Astrocyte of the cerebellum (primary cell): Measurements from ENCODE around the gene RGPD3.
"Not testable (repeated sequence)": the region's sequence is repeated elsewhere in the genome, so short reads cannot be mapped to it uniquely, and the experiment has no call there.

Experiments
- DNase-seq: peaks from one replicate; pipeline ENCODE4 v3.0.0-alpha.2; 2011; ENCODE audit warnings: low read depth
- H3K4me3 ChIP-seq: 2 replicates; pipeline ENCODE4 v1.5.1; 2011; ENCODE audit warnings: mild to moderate bottlenecking, low read depth, low read length, moderate library complexity
- in situ Hi-C: cut with HindIII; loops from 2 replicates; pipeline ENCODE4 v1.10.0; 2017; ENCODE audit warnings: low sequenced_read_pairs
- TF ChIP-seq, protein P1 (sequence below): IDR thresholded peaks from 2 replicates; pipeline ENCODE4 v1.5.1; 2012; ENCODE audit warnings: low read length, low read depth, moderate library complexity, mild to moderate bottlenecking; ENCODE audit errors: missing control alignments

RGPD3 gene

GRCh38 chr2:106468107-106468506, at the start of gene RGPD3:
RGPD3 (minus strand) TSS chr2:106468413; CDS start chr2:106468288, 125 bp downstream.
- H3K4me3 ChIP-seq, DNase-seq, in situ Hi-C loops: not testable (repeated sequence)

DNA sequence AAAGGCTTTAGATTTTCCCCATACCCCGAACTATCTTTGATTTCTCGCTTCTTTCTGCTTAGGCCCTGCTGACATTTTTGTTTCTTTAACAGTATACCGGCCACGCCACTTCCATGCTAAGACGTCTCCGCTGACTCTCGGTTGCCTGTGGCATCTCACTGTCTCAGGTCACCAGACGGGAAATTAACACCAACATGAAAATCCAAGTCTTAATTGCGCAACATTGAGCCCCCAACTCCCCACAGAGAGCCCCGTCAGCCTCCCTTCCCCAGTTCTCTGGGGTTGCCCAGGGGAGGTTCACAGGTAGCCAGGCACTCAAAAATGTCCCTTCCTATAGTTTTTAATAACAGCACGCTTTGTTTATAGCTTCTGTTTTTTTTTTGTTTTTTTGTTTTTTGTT, 49.1 kb upstream of the RGPD3 start:
- DNase-seq = no peak
- no peak overlapping the region for H3K4me3 ChIP-seq
- TF ChIP-seq, protein P1, sequence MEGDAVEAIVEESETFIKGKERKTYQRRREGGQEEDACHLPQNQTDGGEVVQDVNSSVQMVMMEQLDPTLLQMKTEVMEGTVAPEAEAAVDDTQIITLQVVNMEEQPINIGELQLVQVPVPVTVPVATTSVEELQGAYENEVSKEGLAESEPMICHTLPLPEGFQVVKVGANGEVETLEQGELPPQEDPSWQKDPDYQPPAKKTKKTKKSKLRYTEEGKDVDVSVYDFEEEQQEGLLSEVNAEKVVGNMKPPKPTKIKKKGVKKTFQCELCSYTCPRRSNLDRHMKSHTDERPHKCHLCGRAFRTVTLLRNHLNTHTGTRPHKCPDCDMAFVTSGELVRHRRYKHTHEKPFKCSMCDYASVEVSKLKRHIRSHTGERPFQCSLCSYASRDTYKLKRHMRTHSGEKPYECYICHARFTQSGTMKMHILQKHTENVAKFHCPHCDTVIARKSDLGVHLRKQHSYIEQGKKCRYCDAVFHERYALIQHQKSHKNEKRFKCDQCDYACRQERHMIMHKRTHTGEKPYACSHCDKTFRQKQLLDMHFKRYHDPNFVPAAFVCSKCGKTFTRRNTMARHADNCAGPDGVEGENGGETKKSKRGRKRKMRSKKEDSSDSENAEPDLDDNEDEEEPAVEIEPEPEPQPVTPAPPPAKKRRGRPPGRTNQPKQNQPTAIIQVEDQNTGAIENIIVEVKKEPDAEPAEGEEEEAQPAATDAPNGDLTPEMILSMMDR = no peak
- in situ Hi-C loops = no loop called here

- no peak for DNase-seq
- in situ Hi-C loops = no loop called here
- TF ChIP-seq, protein P1 = no peak
- H3K4me3 ChIP-seq = no peak overlapping the region
Measured at GRCh38 chr2:106516864-106517263, 48.7 kb upstream of the RGPD3 start.

- H3K4me3 ChIP-seq = no peak overlapping the region
- in situ Hi-C loops = no loop called here
- TF ChIP-seq, protein P1 = no peak
- DNase-seq = no peak
Measured at GRCh38 chr2:106516436-106516835, 48.2 kb upstream of the RGPD3 start.

- in situ Hi-C loops = not testable (repeated sequence)
Measured at GRCh38 chr2:106514827-106515226, 46.6 kb upstream of the RGPD3 start.

DNA sequence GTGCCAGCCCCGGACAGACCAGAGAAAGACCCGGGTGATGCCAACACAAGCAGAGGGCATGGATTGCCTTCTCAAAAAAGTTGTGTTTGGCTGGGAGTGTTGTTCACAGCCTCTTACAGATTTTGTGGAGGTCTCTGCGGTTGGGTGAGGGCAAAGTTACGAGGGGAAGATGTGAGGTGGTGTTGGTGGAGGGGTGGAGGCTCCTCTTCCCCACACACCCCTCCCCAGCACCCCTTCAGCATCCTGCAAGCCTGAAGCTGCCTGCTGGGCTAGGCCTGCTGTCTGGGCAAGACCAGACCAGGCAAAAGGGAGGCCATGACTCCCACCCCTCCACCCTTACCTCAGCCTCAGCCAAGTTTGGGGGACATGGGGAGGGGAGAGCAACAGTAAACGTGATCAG, 45.2 kb upstream of the RGPD3 start:
- in situ Hi-C loops, DNase-seq, H3K4me3 ChIP-seq: not testable (repeated sequence)

More at GRCh38 chr2:106514827-106515226, 46.6 kb upstream of the RGPD3 start:
- not testable (repeated sequence) for H3K4me3 ChIP-seq, DNase-seq

- H3K4me3 ChIP-seq, DNase-seq, in situ Hi-C loops: not testable (repeated sequence)
Measured at GRCh38 chr2:106511934-106512333, 43.7 kb upstream of the RGPD3 start.

DNA sequence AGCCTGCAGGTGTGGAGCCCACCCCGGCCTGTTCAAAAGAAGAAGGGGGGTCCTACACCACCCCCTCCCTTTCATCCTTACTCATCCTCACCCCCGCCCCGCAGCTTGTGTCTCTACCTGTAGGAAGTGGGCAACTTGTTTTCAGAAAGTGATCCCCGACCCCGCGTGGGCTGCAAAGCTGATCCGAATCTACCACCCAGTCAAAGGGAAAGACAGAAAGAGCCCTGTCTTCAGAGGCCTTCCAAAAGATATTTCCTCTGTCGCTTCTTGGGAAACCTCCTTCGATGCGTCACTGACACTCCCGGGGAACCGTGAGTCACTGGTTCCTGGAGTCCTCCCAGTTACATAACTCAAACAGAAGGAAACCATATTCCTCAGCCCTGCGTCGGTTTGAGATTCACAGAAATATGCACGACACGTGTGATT, 43.3 kb upstream of the RGPD3 start:
- in situ Hi-C loops, H3K4me3 ChIP-seq: not testable (repeated sequence)
- peak; percentile 27 for DNase-seq

DNA sequence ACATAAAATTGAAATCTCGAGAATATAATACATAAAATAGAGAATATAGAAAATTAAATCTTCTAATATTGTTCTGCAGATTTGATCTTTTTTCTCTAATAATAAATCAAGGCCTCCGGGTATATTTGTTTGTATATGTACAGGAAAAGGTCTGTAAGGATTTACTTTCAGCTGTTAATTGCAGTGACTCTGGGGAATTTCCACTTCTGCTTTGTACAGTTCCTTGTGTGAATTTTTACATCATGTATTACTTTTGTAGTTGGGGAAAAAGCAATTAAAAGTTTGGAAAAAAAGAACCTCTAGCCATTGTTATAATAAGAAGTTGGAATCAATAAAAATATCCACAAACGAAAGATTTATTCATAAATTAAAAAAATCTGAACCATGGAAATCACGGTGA, 42.6 kb upstream of the RGPD3 start:
- H3K4me3 ChIP-seq, DNase-seq, in situ Hi-C loops: not testable (repeated sequence)

DNA sequence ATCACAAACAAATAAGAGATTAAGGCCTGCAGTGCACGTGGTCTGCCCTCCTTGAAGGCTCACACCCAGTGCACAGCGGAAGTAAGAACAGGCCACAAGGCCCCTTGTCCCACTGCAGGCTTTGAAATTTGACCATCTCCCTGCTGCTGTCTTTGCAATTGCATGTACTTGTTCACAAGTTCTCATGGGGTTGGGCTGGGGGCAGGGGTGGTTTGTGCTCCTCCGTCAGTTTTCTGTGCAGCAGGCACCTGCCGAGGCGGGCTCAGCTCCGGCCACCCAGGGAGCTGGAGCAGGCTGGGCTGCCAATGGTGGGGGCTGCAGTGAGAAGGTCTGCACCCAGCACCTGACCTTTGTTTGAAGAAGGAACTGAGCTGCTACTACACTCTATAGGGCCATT, 41.2 kb upstream of the RGPD3 start:
- DNase-seq, in situ Hi-C loops, H3K4me3 ChIP-seq: not testable (repeated sequence)

DNA sequence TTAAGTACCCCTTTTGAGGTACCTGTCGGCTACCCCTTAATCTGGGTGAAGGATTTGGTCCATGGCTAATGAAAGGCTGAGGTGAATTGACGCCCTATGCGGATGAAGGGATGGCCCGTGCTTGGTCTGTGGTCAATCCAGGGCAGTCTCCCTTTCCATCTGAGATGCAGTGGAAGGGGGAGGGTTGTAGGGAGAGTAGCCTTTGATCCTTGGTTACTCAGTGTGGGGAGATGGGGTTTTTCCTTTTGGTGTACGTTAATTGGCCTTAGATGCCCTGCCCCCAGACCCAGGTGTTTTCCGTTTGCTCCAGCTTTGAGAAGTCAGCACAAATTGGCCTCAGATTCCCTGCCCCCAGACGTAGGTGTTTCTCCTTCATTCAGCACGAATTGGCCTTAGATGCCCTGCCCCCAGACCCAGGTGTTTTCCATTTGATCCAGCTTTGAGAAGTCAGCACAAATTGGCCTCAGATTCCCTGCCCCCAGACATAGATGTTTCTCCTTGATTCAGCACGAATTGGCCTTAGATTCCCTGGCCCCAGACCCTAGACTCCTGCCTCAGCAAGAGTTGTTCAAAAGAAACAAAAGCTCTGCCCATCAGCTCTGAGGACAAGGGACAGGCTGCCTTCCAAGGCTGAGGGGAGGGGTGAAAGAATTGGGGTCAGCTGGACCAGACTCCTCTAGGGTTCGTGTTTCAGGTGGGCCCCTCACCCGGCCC, 40.6 kb upstream of the RGPD3 start:
- in situ Hi-C loops, DNase-seq, H3K4me3 ChIP-seq: not testable (repeated sequence)

GRCh38 chr2:106506002-106506687, 37.9 kb upstream of the RGPD3 start:
- DNase-seq, H3K4me3 ChIP-seq, in situ Hi-C loops: not testable (repeated sequence)

- DNase-seq, in situ Hi-C loops, H3K4me3 ChIP-seq: not testable (repeated sequence)
Measured at GRCh38 chr2:106504787-106505186, 36.6 kb upstream of the RGPD3 start.

- H3K4me3 ChIP-seq, in situ Hi-C loops, DNase-seq: not testable (repeated sequence)
Measured at GRCh38 chr2:106504192-106504591, 36.0 kb upstream of the RGPD3 start.
